Peyer's patch (tissue), 4 donors: ENCODE measurements around the gene ARHGAP5. TPM values are rescaled to one million over a fixed set of nuclear protein-coding genes. Genes with fewer than 3 reads are reported as not detected.

Experiments used
- DNase-seq, 3 donors: peaks; one replicate each; pipeline ENCODE4 v3.0.0-alpha.2; 2017 to 2019
- H3K27ac ChIP-seq, 4 donors: fragments of 200-600 bp; sonication (generic); one replicate each; pipeline ENCODE4 v1.5.1; 2016 to 2019
- H3K27me3 ChIP-seq, 2 donors: fragments of 200-600 bp; sonication (generic); one replicate each; pipeline ENCODE4 v1.5.1; 2019
- H3K36me3 ChIP-seq, 3 donors: fragments of 200-600 bp; sonication (generic); one replicate each; pipeline ENCODE4 v1.5.1; 2016 to 2019
- H3K4me1 ChIP-seq, 4 donors: fragments of 200-600 bp; sonication (generic); one replicate each; pipeline ENCODE4 v1.5.1; 2016 to 2019
- H3K4me3 ChIP-seq, 4 donors: fragments of 200-600 bp; sonication (generic); 1 replicate in 3 of 4; 2 replicates in 1 of 4; pipeline ENCODE4 v1.5.1; 2016 to 2019; ENCODE audit warnings: mild to moderate bottlenecking in 1 of 4
- H3K9me3 ChIP-seq, 4 donors: fragments of 200-600 bp; sonication (generic); one replicate each; pipeline ENCODE4 v1.5.1; 2016 to 2019; ENCODE audit warnings: mild to moderate bottlenecking in 1 of 4
- CTCF ChIP-seq, 6 experiments: fragments of 450-650 bp in 4 of 6; fragments of 200-600 bp in 2 of 6; sonication (generic) in 1 of 6; IDR thresholded peaks; one replicate each; pipeline ENCODE4 v1.5.1; 2017 to 2019; ENCODE audit warnings: antibody characterized with exemption in 6 of 6, mild to moderate bottlenecking in 3 of 6, moderate library complexity in 1 of 6
- POLR2A ChIP-seq, 2 donors: fragments of 450-650 bp; IDR thresholded peaks; one replicate each; pipeline ENCODE4 v1.5.1; 2017; ENCODE audit warnings: antibody characterized with exemption in 2 of 2, mild to moderate bottlenecking in 2 of 2, moderate library complexity in 2 of 2
- total RNA-seq, 4 donors: library from RNA; depleted of rRNA; stranded (reverse); fragments of >200 nt; gene quantifications; one replicate each; pipeline ENCODE4 v1.1.0, GENCODE V29; 2016

The ARHGAP5 gene
- total RNA-seq, 4 donors from 2014 or later = 113 to 123 (median 115) TPM

- Histone ChIP-seq H3K36me3 (no peaks in the 10 kb centered on the region), H3K27me3 (no peaks in the 10 kb centered on the region), H3K4me1 (peaks cover 0 to 15% (median 0%) of the 10 kb centered on the region in 4 donors), H3K9me3 (no peaks in the 10 kb centered on the region), H3K27ac (peak within 1 kb of the TSS; percentile 82 to 91 (median 88)), H3K4me3 (peak within 1 kb of the TSS; percentile 61 to 72 (median 66))
- peak in 1 of 6 experiments; percentile 18 for TF ChIP-seq CTCF (IDR thresholded peaks at IDR 0.05)
- TF ChIP-seq POLR2A (IDR thresholded peaks at IDR 0.05) = peak; percentile 36 to 38
- DNase-seq = peak; percentile 89 to 95 (median 89)
Observed at GRCh38 chr14:32202998-32203882, 126.1 kb downstream of the ARHGAP5 start, which contains the start of gene RNU6-8. TSS of gene RNU6-8 (minus strand) at chr14:32203269.

- Histone ChIP-seq H3K4me3 (peak overlapping the region; percentile 61 to 72 (median 66)), H3K27ac (peak overlapping the region; percentile 82 to 91 (median 88)), H3K4me1 (peaks cover 0 to 15% (median 0%) of the 10 kb centered on the region in 4 donors), H3K36me3 (no peaks in the 10 kb centered on the region), H3K27me3 (no peaks in the 10 kb centered on the region), H3K9me3 (no peaks in the 10 kb centered on the region)
- TF ChIP-seq CTCF (IDR thresholded peaks at IDR 0.05) (no peak), POLR2A (IDR thresholded peaks at IDR 0.05) (no peak)
- DNase-seq = peak in 2 of 3 donors; percentile 36 to 68
Observed at GRCh38 chr14:32203928-32204357, 126.8 kb downstream of the ARHGAP5 start.

GRCh38 chr14:32205554-32205953, 128.4 kb downstream of the ARHGAP5 start:
- Histone ChIP-seq H3K27me3 (no peaks in the 10 kb centered on the region), H3K4me1 (peaks cover 0 to 12% (median 0%) of the 10 kb centered on the region in 4 donors), H3K4me3 (no peak overlapping the region), H3K36me3 (no peaks in the 10 kb centered on the region), H3K27ac (no peak overlapping the region), H3K9me3 (no peaks in the 10 kb centered on the region)
- TF ChIP-seq POLR2A (IDR thresholded peaks at IDR 0.05) = no peak
- no peak for TF ChIP-seq CTCF (IDR thresholded peaks at IDR 0.05)
- no peak for DNase-seq

DNA sequence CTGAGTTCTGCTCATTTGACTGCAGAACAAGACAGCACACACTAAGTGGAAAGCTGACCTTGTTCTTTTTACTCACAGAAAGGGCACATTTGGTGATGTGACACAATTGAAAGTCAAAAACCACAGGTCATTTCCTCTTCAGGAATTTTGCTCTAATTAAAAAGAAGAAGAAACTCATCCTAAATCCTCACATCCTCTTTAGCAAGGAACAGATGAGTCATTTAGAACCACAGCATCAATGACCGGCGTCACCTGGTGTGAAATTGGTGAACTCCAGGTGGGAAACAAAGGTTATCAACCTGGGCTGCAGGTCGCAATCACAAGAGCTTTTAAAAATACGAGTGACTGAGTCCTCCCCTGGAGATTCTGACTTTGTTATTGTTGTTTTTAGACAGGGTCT, 128.9 kb downstream of the ARHGAP5 start:
- Histone ChIP-seq H3K4me3 (no peak overlapping the region), H3K27ac (no peak overlapping the region), H3K36me3 (no peaks in the 10 kb centered on the region), H3K4me1 (peaks cover 0 to 9% (median 0%) of the 10 kb centered on the region in 4 donors), H3K27me3 (no peaks in the 10 kb centered on the region), H3K9me3 (no peaks in the 10 kb centered on the region)
- no peak for TF ChIP-seq POLR2A (IDR thresholded peaks at IDR 0.05)
- peak in 1 of 6 experiments; percentile 14 for TF ChIP-seq CTCF (IDR thresholded peaks at IDR 0.05)
- no peak for DNase-seq

DNA sequence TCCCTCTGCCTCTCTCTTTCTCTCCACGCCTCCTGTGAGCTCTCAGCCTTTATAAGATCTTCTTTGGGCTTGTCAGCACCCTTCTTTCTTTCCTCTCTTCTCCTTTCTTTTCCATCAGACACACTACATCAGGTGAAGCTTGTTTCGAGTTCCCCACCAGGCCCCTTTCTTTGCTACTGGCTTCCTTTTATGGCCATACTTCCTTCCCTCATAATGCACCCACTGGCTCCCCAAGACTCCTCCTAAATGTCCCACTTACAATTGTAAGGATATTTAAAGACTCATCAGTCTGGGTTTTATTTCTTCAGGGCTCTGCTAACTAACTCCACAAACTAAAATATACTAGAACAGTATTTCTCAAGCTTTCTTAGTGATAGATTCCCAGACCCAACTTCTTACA, 129.4 kb downstream of the ARHGAP5 start:
- H3K4me3 ChIP-seq = no peak overlapping the region
- H3K4me1 ChIP-seq = peaks cover 0 to 9% (median 0%) of the 10 kb centered on the region in 4 donors
- H3K27me3 ChIP-seq = no peaks in the 10 kb centered on the region
- TF ChIP-seq CTCF (IDR thresholded peaks at IDR 0.05) = no peak
- no peak for TF ChIP-seq POLR2A (IDR thresholded peaks at IDR 0.05)
- no peaks in the 10 kb centered on the region for H3K36me3 ChIP-seq
- H3K9me3 ChIP-seq = no peaks in the 10 kb centered on the region
- no peak for DNase-seq
- no peak overlapping the region for H3K27ac ChIP-seq
